Breast epithelium (tissue), 4 donors: ENCODE measurements around the gene SDCCAG8. TPM values are rescaled to one million over a fixed set of nuclear protein-coding genes. Genes with fewer than 3 reads are reported as not detected.

Experiments used
- DNase-seq, 2 donors: peaks; one replicate each; pipeline ENCODE4 v3.0.0-alpha.2; 2019; ENCODE audit warnings: low spot score in 2 of 2
- H3K27ac ChIP-seq, 2 donors: fragments of 200-600 bp; sonication (generic) in 1 of 2; one replicate each; pipeline ENCODE4 v1.5.1; 2016 to 2019; ENCODE audit warnings: mild to moderate bottlenecking in 1 of 2
- H3K27me3 ChIP-seq, 2 donors: fragments of 200-600 bp; sonication (generic) in 1 of 2; one replicate each; pipeline versions ENCODE4 v1.5.1 to v1.6.0; 2017 to 2019; ENCODE audit warnings: control low read depth in 1 of 2, mild to moderate bottlenecking in 1 of 2
- H3K36me3 ChIP-seq: fragments of 200-600 bp; one replicate; pipeline ENCODE4 v1.5.1; 2019
- H3K4me1 ChIP-seq, 2 donors: fragments of 200-600 bp; sonication (generic); one replicate each; pipeline ENCODE4 v1.5.1; 2016 to 2019; ENCODE audit warnings: control low read depth in 1 of 2
- H3K4me3 ChIP-seq, 3 donors: fragments of 200-600 bp; sonication (generic); 1 replicate in 2 of 3; 2 replicates in 1 of 3; pipeline ENCODE4 v1.5.1; 2016 to 2019; ENCODE audit warnings: mild to moderate bottlenecking in 3 of 3, moderate library complexity in 2 of 3
- H3K9me3 ChIP-seq, 2 donors: fragments of 200-600 bp; sonication (generic) in 1 of 2; one replicate each; pipeline ENCODE4 v1.5.1; 2016 to 2019; ENCODE audit warnings: control low read depth in 1 of 2
- POLR2A ChIP-seq: fragments of 450-650 bp; IDR thresholded peaks from one replicate; pipeline ENCODE4 v1.6.1; 2016; ENCODE audit warnings: antibody characterized with exemption, mild to moderate bottlenecking, moderate library complexity
- POLR2AphosphoS5 ChIP-seq, 3 donors: sonication (generic); formaldehyde crosslinking; IDR thresholded peaks; one replicate each; pipeline ENCODE4 v1.6.1; 2017; ENCODE audit warnings: antibody characterized with exemption in 3 of 3
- intact Hi-C: fragments of 100-400 bp; cut with DNase I; formaldehyde crosslinking; loops from one replicate; pipeline ENCODE4 v1.15.1; 2023; ENCODE audit warnings: low total_unique reads
- total RNA-seq, 3 donors: library from RNA; depleted of rRNA; stranded (reverse); fragments of >200 nt; gene quantifications; one replicate each; pipeline ENCODE4 v1.1.0, GENCODE V29; 2016
- TF ChIP-seq, protein P1 (sequence below), 3 donors: fragments of 450-650 bp; IDR thresholded peaks; one replicate each; pipeline ENCODE4 v1.5.1; 2016 to 2017; ENCODE audit warnings: antibody characterized with exemption in 3 of 3, mild to moderate bottlenecking in 3 of 3, moderate library complexity in 3 of 3

The SDCCAG8 gene
- total RNA-seq, 3 donors from 2014 or later: 48.6 to 73.0 (median 62.3) TPM

DNA sequence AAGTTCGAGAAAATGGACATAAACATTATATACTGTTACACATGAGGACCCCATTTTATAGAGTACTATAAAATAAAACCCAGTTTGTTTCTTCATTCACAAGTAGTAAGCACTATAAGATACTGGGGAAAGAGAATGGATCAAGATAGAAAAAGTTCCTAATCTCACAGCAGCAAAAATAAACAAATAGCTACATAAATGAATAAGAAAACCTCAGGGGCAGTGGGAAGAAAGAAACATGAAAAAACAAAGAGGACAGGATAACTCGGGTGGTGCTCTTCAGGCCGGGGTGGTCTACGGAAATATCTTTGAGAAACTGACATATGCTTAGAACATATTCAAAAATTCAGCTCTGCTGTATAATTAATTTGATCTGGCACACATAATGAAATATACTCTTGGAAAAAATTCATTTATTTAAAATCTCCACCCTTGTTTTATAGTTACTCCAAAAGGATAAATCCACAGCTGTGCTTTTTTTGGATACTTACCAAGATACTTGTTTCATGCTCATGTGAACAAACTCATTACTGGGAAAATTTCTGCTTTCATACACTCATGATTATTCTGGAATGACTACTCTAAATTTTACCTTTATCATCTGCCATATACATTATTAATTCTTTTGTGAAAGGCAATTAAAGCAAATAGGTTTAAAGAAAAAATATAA lies 20.7 kb upstream of the SDCCAG8 start:
- TF ChIP-seq POLR2A (no peak), POLR2AphosphoS5 (IDR thresholded peaks at IDR 0.05) (no peak)
- TF ChIP-seq, protein P1, sequence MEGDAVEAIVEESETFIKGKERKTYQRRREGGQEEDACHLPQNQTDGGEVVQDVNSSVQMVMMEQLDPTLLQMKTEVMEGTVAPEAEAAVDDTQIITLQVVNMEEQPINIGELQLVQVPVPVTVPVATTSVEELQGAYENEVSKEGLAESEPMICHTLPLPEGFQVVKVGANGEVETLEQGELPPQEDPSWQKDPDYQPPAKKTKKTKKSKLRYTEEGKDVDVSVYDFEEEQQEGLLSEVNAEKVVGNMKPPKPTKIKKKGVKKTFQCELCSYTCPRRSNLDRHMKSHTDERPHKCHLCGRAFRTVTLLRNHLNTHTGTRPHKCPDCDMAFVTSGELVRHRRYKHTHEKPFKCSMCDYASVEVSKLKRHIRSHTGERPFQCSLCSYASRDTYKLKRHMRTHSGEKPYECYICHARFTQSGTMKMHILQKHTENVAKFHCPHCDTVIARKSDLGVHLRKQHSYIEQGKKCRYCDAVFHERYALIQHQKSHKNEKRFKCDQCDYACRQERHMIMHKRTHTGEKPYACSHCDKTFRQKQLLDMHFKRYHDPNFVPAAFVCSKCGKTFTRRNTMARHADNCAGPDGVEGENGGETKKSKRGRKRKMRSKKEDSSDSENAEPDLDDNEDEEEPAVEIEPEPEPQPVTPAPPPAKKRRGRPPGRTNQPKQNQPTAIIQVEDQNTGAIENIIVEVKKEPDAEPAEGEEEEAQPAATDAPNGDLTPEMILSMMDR (IDR thresholded peaks at IDR 0.05): no peak
- Histone ChIP-seq H3K36me3 (no peaks in the 10 kb centered on the region), H3K4me1 (no peaks in the 10 kb centered on the region), H3K27ac (no peak overlapping the region), H3K4me3 (no peak overlapping the region), H3K27me3 (no peaks in the 10 kb centered on the region), H3K9me3 (peaks cover 12 to 13% of the 10 kb centered on the region in 2 donors)
- intact Hi-C loops: no loop called here
- no peak for DNase-seq

DNA sequence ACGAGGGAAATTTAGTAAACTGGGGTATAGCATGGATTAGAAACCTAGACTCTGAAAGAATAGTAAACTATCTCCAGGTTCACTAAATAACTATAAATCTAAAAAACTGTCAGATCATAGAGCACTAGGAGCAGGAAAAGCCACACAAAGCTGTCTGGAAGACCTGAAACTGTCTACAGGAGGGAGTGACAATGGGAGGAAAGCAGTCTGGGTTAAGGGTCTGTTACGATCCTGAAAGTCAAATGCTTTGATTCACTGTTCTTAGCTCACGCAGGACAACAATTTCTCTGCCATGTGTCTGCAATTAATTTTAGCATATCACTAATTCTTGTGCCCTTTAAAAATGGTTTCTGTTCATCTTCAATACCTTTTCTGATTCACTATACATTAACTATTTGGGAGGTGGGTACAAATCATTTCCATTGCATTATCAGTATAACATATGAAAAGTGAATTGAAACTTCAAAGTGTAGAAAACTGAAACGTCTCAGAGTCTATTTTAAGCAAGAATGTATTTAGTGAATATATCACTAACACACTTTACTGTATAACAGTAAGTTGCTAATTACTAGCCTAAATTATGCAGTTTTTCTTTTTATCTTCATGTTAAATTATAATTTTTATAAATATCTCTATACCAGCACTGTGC lies 19.1 kb upstream of the SDCCAG8 start:
- Histone ChIP-seq H3K27ac (peak overlapping the region in 1 of 2 donors; percentile 10), H3K36me3 (no peaks in the 10 kb centered on the region), H3K9me3 (peaks cover 0 to 5% of the 10 kb centered on the region in 2 donors), H3K4me1 (no peaks in the 10 kb centered on the region), H3K27me3 (no peaks in the 10 kb centered on the region), H3K4me3 (no peak overlapping the region)
- intact Hi-C loops: no loop called here
- DNase-seq: no peak
- TF ChIP-seq POLR2AphosphoS5 (IDR thresholded peaks at IDR 0.05): no peak
- TF ChIP-seq, protein P1 (IDR thresholded peaks at IDR 0.05): no peak
- no peak for TF ChIP-seq POLR2A

DNA sequence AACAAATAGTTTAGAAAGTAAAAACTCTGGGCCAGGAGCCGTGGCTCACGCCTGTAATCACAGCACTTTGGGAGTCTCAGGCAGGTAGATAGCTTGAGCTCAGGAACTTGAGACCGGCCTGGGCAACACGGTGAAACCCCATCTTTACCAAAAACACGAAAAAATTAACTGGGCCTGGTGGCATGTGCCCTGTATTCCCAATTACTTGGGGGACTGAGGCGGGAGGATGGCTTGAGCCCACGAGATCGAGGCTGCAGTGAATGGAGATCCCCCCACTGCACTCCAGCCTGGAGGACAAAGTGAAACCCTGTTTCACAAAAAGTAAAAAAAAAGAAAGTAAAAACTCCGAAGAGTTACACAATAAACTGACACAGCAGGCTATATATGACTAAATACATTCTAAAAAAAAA lies 11.4 kb upstream of the SDCCAG8 start:
- no peaks in the 10 kb centered on the region for H3K36me3 ChIP-seq
- no peaks in the 10 kb centered on the region for H3K4me1 ChIP-seq
- intact Hi-C loops: no loop called here
- TF ChIP-seq, protein P1 (IDR thresholded peaks at IDR 0.05): no peak
- no peak for TF ChIP-seq POLR2AphosphoS5 (IDR thresholded peaks at IDR 0.05)
- TF ChIP-seq POLR2A: no peak
- no peak overlapping the region for H3K4me3 ChIP-seq
- H3K27me3 ChIP-seq: no peaks in the 10 kb centered on the region
- no peak overlapping the region for H3K27ac ChIP-seq
- DNase-seq: no peak
- H3K9me3 ChIP-seq: no peaks in the 10 kb centered on the region

DNA sequence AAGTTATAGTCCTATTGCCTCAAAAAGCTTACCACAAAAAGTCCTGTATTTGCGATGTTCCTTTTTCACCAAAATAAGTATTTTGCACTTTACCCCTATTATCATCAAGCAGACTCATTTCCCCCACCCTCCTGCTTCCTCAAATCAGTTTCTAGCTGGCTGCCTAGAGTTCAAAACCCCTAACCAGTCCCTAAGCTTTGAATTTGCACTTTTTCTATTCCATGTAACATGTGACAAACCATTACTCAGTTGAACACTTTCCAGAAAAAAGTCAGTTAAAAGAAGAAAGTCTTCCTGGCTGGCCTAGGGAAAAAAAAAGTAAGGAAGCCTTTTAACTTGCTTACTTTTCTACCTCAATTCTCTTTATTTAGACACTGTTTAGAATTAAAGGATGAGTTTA lies 8.9 kb upstream of the SDCCAG8 start:
- intact Hi-C loops: no loop called here
- Histone ChIP-seq H3K4me1 (no peaks in the 10 kb centered on the region), H3K9me3 (no peaks in the 10 kb centered on the region), H3K36me3 (no peaks in the 10 kb centered on the region), H3K4me3 (no peak overlapping the region), H3K27me3 (no peaks in the 10 kb centered on the region), H3K27ac (peak overlapping the region in 1 of 2 donors; percentile 27)
- no peak for DNase-seq
- TF ChIP-seq POLR2AphosphoS5 (IDR thresholded peaks at IDR 0.05): no peak

DNA sequence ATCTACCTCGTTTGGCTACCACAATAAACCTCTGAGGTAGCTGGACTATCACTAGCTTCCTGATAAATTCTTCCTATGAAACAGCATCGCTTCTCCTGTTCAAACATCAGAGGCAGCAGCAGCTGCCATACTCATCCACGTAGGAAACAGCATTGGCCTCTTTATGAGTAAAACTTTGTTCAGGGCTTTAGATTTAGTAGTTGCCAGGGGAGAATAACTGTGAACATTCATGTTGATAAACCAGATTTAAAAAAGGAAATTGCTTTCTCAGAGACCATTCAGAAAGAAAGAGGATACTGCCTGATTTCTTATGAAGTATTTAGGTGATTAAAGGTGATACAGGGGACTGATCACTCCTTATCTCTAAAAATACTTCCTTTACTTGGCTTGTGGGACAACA lies 7.9 kb upstream of the SDCCAG8 start:
- H3K27me3 ChIP-seq: no peaks in the 10 kb centered on the region
- H3K36me3 ChIP-seq: no peaks in the 10 kb centered on the region
- H3K4me1 ChIP-seq: no peaks in the 10 kb centered on the region
- H3K4me3 ChIP-seq: no peak overlapping the region
- intact Hi-C loops: no loop called here
- no peak for DNase-seq
- no peaks in the 10 kb centered on the region for H3K9me3 ChIP-seq
- no peak overlapping the region for H3K27ac ChIP-seq
- TF ChIP-seq, protein P1 (IDR thresholded peaks at IDR 0.05): no peak
- TF ChIP-seq POLR2AphosphoS5 (IDR thresholded peaks at IDR 0.05) (no peak), POLR2A (no peak)
